Right lobe of liver (tissue), 6 donors: ENCODE results near the gene MKLN1. TPM values are rescaled to one million over a fixed set of nuclear protein-coding genes. Genes with fewer than 3 reads are reported as not detected.
"Not testable (repeated sequence)": the region's sequence is repeated elsewhere in the genome, so short reads cannot be mapped to it uniquely, and the experiment has no call there.

Experiments
- ATAC-seq, 4 donors: fragments of 200-7000 bp; cut with Tn5 transposase; one replicate each; pipeline ENCODE4 v1.9.1; 2020; ENCODE audit warnings: mild to moderate bottlenecking in 4 of 4, moderate library complexity in 4 of 4
- DNase-seq, 3 donors: peaks; one replicate each; pipeline ENCODE4 v3.0.0-alpha.2; 2020
- H3K27ac ChIP-seq, 3 donors: fragments of 200-600 bp; one replicate each; pipeline ENCODE4 v1.8.0; 2022
- H3K27me3 ChIP-seq, 2 donors: fragments of 200-600 bp; one replicate each; pipeline ENCODE4 v1.8.0; 2022
- H3K36me3 ChIP-seq, 4 donors: fragments of 200-600 bp; sonication (generic) in 1 of 4; one replicate each; pipeline versions ENCODE4 v1.5.1 to v1.8.0; 2017 to 2022; ENCODE audit warnings: control low read depth in 1 of 4
- H3K4me1 ChIP-seq, 4 donors: fragments of 200-600 bp; sonication (generic) in 1 of 4; one replicate each; pipeline versions ENCODE4 v1.5.1 to v1.8.0; 2017 to 2022; ENCODE audit warnings: control low read depth in 1 of 4
- H3K4me3 ChIP-seq, 3 donors: fragments of 200-600 bp; one replicate each; pipeline ENCODE4 v1.8.0; 2022
- H3K9me3 ChIP-seq, 4 donors: fragments of 200-600 bp; sonication (generic) in 1 of 4; one replicate each; pipeline versions ENCODE4 v1.5.1 to v1.8.0; 2017 to 2022; ENCODE audit warnings: control low read depth in 1 of 4
- POLR2A ChIP-seq: fragments of 450-650 bp; IDR thresholded peaks from one replicate; pipeline ENCODE4 v1.6.1; 2017; ENCODE audit warnings: antibody characterized with exemption, mild to moderate bottlenecking
- WGBS: methylation state at CpG from one replicate; pipeline ENCODE4 v1.1.6; 2018; ENCODE audit warnings: low coverage, low lambda C conversion rate; ENCODE audit not compliant: insufficient coverage; ENCODE audit errors: missing lambda C conversion rate; 5-methylcytosine and 5-hydroxymethylcytosine counted together
- intact Hi-C, 2 donors: fragments of 100-400 bp; cut with DNase I; formaldehyde crosslinking; loops; one replicate each; pipeline versions ENCODE4 v1.11.2 to v1.14.1; 2022
- total RNA-seq, 6 experiments: library from RNA; depleted of rRNA in 2 of 6; stranded (reverse); fragments of >200 nt in 2 of 6; fragmentation: NEBNext Ultra II Directional in 3 of 6; extraction: Animal tissue kit (Norgen Biotek cat#: 25700) in 3 of 6; gene quantifications; one replicate each; pipeline versions ENCODE4 v1.1.0 to v1.2.4, GENCODE V29; 2016 to 2023
- TF ChIP-seq, protein P1 (sequence below), 4 donors: fragments of 200-600 bp in 3 of 4; fragments of 450-650 bp in 1 of 4; IDR thresholded peaks; one replicate each; pipeline versions ENCODE4 v1.5.1 to v1.8.0; 2016 to 2022; ENCODE audit warnings: antibody characterized with exemption in 4 of 4, mild to moderate bottlenecking in 2 of 4
- donor health status: DM: no; HTN: yes; CAD: no.
- donor health status: DM: no; HTN: no; CAD: no.
- donor health status: DM: no; HTN: no; CAD: no.
- donor health status: DM: no; HTN: yes; CAD: no.
- donor health status: DM: no; HTN: yes; CAD: no.

MKLN1 gene
- total RNA-seq, 6 experiments from 2014 or later, result 24.0 to 39.6 (median 35.1) TPM

DNA sequence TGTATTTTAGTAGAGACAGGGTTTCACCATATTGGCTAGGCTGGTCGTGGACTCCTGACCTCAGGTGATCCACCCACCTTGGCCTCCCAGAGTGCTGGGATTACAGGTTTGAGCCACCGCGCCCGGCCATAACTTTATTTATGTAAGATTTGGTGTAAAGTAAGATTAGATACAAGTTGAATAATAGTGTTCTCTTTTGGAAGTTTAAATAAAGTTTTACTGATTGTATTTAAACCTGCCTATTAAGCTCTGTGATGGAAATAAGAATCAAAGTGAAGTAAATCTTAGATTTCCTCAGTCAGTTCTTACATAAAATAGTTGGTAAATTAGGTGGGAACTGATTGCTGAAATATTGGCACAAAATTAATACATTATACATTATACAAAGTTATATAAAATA is 86.0 kb downstream of the MKLN1 start:
- 97% methylated on average over 4 of the region's 4 CpGs for WGBS
- no peak for DNase-seq
- intact Hi-C loops, result no loop called here

DNA sequence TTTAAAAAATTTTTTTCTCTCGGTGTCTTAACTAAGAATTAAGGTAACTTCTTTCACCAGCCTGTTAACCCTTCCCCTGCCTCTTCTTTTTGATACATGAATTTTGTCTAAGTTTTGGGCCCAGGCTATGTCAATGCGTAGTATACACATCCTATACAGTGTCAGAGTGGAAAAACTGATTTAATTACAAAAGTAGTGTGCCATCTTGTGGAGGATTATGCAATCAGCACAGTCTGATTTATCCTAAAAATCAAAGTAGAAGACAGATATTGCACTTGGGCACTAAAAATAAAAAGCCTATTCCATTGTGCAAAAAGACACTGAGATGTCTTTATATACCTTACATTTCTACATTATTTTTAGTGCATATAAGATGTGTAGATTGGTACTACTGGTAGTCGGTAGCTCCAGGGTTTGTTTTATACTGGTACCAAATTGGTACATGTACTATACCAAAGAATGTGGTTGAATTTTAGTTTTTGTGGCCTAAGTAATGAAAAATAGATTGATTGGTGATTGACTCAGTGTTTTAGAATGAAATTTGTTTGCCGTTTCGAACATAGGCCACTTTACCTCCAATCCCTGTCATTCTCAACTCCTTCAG is 96.6 kb downstream of the MKLN1 start:
- Histone ChIP-seq H3K4me1 (peaks cover 0 to 18% (median 5%) of the 10 kb centered on the region in 4 donors), H3K4me3 (no peak overlapping the region), H3K36me3 (no peaks in the 10 kb centered on the region), H3K9me3 (no peaks in the 10 kb centered on the region), H3K27ac (no peak overlapping the region), H3K27me3 (no peaks in the 10 kb centered on the region)
- DNase-seq (no peak), ATAC-seq (peak; percentile 72 to 86 (median 82))
- WGBS, result 67% methylated on average over 5 of the region's 5 CpGs
- TF ChIP-seq POLR2A, result no peak
- TF ChIP-seq, protein P1, sequence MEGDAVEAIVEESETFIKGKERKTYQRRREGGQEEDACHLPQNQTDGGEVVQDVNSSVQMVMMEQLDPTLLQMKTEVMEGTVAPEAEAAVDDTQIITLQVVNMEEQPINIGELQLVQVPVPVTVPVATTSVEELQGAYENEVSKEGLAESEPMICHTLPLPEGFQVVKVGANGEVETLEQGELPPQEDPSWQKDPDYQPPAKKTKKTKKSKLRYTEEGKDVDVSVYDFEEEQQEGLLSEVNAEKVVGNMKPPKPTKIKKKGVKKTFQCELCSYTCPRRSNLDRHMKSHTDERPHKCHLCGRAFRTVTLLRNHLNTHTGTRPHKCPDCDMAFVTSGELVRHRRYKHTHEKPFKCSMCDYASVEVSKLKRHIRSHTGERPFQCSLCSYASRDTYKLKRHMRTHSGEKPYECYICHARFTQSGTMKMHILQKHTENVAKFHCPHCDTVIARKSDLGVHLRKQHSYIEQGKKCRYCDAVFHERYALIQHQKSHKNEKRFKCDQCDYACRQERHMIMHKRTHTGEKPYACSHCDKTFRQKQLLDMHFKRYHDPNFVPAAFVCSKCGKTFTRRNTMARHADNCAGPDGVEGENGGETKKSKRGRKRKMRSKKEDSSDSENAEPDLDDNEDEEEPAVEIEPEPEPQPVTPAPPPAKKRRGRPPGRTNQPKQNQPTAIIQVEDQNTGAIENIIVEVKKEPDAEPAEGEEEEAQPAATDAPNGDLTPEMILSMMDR (IDR thresholded peaks at IDR 0.05), result peak; percentile 41 to 71 (median 62)
- intact Hi-C loops, result no loop called here

More for the DNA sequence above, 86.0 kb downstream of the MKLN1 start:
- Histone ChIP-seq H3K27me3 (no peaks in the 10 kb centered on the region), H3K4me1 (no peaks in the 10 kb centered on the region), H3K36me3 (peaks cover 0 to 19% (median 3%) of the 10 kb centered on the region in 4 donors), H3K27ac (no peak overlapping the region), H3K4me3 (no peak overlapping the region), H3K9me3 (no peaks in the 10 kb centered on the region)
- no peak for ATAC-seq
- TF ChIP-seq POLR2A, result no peak
- TF ChIP-seq, protein P1 (IDR thresholded peaks at IDR 0.05), result no peak

DNA sequence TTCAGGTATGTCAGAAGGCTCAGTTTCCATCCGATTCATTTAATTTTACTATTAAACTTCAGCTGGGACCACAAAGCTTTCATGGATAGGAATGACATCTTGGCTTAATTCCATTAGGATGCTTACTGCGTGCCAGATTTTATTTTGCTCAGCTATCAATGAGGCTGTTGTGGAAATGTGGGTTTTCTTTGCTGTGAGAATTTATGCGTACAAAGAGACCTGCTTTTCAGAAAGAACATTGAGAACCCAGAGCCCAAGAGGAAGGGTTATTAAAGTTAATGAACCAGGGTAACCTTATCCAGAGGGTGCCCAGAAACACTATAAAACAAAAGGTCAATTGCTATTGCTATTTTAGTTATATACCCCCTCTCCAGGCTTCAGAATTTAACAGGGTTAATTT is 98.3 kb downstream of the MKLN1 start:
- H3K36me3 ChIP-seq, result peaks cover 0 to 14% (median 0%) of the 10 kb centered on the region in 4 donors
- no peak overlapping the region for H3K27ac ChIP-seq
- H3K4me1 ChIP-seq, result peaks cover 0 to 18% (median 5%) of the 10 kb centered on the region in 4 donors
- TF ChIP-seq, protein P1 (IDR thresholded peaks at IDR 0.05), result no peak
- no peak for TF ChIP-seq POLR2A
- no peaks in the 10 kb centered on the region for H3K27me3 ChIP-seq
- intact Hi-C loops, result no loop called here
- 64% methylated on average over 3 of the region's 3 CpGs for WGBS
- no peak overlapping the region for H3K4me3 ChIP-seq
- no peaks in the 10 kb centered on the region for H3K9me3 ChIP-seq
- DNase-seq, result no peak
- ATAC-seq, result peak in 3 of 4 donors; percentile 28 to 62 (median 53)

DNA sequence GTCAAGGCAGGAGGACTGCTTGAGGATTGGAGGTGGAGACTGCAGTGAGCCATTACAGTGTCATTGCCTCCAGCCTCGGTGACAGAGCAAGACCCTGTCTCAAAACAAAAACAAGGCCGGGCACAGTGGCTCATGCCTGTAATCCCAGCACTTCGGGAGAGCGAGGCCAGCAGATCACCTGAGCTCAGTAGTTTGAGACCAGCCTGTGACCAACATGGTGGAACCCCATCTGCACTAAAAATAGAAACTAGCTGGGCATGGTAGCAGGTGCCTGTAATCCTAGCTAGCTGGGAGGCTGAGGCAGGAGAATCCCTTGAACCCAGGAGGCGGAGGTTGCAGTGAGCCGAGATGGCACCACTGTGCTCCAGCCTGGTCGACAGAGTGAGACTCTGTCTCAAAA is 103.2 kb downstream of the MKLN1 start:
- ATAC-seq, DNase-seq, H3K27me3 ChIP-seq, H3K9me3 ChIP-seq, H3K4me1 ChIP-seq, H3K27ac ChIP-seq, H3K4me3 ChIP-seq, intact Hi-C loops: not testable (repeated sequence)
- H3K36me3 ChIP-seq, result peaks cover 0 to 15% (median 0%) of the 10 kb centered on the region in 4 donors
- 100% methylated on average over 6 of the region's 7 CpGs for WGBS

DNA sequence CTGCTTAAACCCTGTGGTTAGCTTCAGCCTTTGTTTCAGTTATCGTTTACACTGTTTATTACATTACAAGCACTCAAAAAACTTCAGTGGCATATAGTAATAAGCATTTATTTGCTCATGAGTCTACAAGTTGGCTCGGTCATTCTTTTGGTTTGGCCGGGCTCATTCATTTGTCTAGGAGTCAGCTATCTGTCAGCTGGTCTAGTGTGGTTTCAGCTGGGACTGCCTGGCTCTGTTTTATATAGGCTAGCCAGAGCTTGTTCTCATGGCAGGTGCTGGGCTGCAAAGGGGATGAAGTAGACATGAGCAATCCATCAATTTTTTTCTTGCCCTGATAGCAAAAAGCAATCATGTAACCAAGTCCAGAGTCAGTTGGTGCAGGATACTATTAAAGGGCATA is 103.6 kb downstream of the MKLN1 start:
- peaks cover 0 to 15% (median 0%) of the 10 kb centered on the region in 4 donors for H3K36me3 ChIP-seq

More for the DNA sequence above, 103.6 kb downstream of the MKLN1 start:
- Histone ChIP-seq H3K27me3 (no peaks in the 10 kb centered on the region), H3K4me1 (no peaks in the 10 kb centered on the region), H3K4me3 (no peak overlapping the region), H3K27ac (no peak overlapping the region), H3K9me3 (no peaks in the 10 kb centered on the region)
- intact Hi-C loops, result no loop called here
- peak in 2 of 4 donors; percentile 21 to 28 for ATAC-seq
- DNase-seq, result no peak
- TF ChIP-seq, protein P1 (IDR thresholded peaks at IDR 0.05), result no peak
- TF ChIP-seq POLR2A, result no peak
- 83% methylated on average over 3 of the region's 3 CpGs for WGBS
